Stimulated activated naive B cell treated with anti-CD40 and anti-IgM and Interleukin-4, amounts not matched to agents 10 μg/mL and 1 μg/mL and 100 μg/mL, for 72 hours (primary cell): ENCODE measurements around the gene PPIL4.
A peak's percentile ranks its signal among the peaks of the same experiment; 100 is the strongest.

ENCODE experiments used
- ATAC-seq, 2 donors: fragments of 150-1000 bp; cut with Tn5 transposase; replicated peaks; 2 replicates each; pipeline ENCODE4 v1.10.0; 2021; ENCODE audit warnings: moderate library complexity in 1 of 2
- DNase-seq: peaks from one replicate; pipeline ENCODE4 v3.0.0; 2021
- H3K27ac Mint-ChIP-seq: one replicate; pipeline ENCODE4 v1.8.0; 2022; ENCODE audit warnings: mild to moderate bottlenecking, mixed read lengths
- H3K27me3 Mint-ChIP-seq, 2 donors: one replicate each; pipeline ENCODE4 v1.8.0; 2022; ENCODE audit warnings: mixed read lengths in 2 of 2
- H3K36me3 Mint-ChIP-seq, 2 donors: one replicate each; pipeline ENCODE4 v1.8.0; 2022; ENCODE audit warnings: mixed read lengths in 2 of 2, mild to moderate bottlenecking in 1 of 2
- H3K4me1 Mint-ChIP-seq, 2 donors: one replicate each; pipeline ENCODE4 v1.8.0; 2022; ENCODE audit warnings: mixed read lengths in 2 of 2, mild to moderate bottlenecking in 1 of 2
- H3K4me3 Mint-ChIP-seq, 2 donors: one replicate each; pipeline ENCODE4 v1.8.0; 2022; ENCODE audit warnings: mild to moderate bottlenecking in 2 of 2, mixed read lengths in 2 of 2, moderate library complexity in 1 of 2
- H3K9me3 Mint-ChIP-seq, 2 donors: one replicate each; pipeline ENCODE4 v1.8.0; 2022; ENCODE audit warnings: mixed read lengths in 2 of 2, mild to moderate bottlenecking in 1 of 2

PPIL4 gene

DNA sequence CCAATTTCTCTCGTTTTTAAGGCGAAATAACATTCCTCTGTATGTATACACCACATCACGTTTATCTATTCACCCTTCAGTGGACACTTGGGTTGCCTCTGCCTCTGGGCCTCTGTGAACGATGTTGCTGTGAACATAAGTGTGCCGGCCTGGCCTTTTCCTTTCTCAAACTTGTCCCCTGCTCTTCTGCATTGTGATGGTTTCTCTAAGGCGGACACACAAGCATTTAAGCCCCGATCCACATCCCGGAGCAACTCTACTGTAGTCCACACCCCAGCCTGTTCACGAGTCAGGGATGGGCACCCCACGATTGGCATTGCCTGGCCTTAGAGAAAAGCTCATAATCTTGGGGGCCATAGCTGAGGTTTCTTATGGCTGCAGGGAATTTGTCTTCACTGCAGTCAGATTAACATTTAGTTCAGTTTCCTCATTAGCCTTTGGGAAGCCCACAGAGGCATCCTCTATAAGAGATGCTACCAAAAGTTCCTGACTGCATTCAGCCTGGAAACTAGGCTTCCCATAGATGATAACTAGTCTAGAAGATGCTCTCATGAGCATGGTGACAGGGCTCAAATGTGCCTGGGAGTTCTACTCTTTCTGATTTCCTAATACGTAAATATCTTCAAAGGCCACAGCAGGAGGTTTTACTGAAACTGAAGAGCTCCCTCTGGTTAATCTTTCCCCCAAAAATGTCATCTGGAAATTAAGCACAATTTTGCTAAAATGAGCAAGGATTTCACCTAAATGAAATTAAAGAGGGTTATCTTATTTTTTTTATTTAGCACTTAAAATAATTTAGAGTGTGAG is 61.8 kb downstream of the PPIL4 start:
- ATAC-seq (no peak), DNase-seq (no peak)
- Mint-ChIP-seq H3K4me1 (peaks cover 58 to 91% of the 10 kb centered on the region in 2 donors), H3K4me3 (peak overlapping the region; percentile 91), H3K9me3 (peaks cover 0 to 3% of the 10 kb centered on the region in 2 donors), H3K36me3 (peaks cover 14 to 16% of the 10 kb centered on the region in 2 donors), H3K27me3 (no peaks in the 10 kb centered on the region), H3K27ac (peak overlapping the region; percentile 98)

DNA sequence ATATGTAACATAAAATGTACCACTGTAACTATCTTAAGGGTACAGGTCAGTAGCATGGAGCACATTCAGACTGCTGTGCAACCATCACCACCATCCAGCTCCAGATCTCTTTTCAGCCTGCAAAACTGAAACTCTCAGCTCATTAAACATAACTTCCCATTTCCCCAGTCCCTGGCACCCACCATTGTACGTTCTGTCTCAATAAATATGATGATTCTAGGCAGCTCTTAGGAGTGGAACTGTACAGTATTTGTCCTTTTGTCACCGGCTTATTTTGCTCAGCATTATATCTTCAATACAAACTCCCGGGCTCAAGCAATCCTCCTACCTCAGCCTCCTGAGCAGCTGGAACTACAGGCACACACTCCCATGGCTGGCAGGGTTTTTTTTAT is 62.5 kb downstream of the PPIL4 start:
- peak overlapping the region; percentile 98 for H3K27ac Mint-ChIP-seq
- H3K36me3 Mint-ChIP-seq: peaks cover 20 to 21% of the 10 kb centered on the region in 2 donors

DNA sequence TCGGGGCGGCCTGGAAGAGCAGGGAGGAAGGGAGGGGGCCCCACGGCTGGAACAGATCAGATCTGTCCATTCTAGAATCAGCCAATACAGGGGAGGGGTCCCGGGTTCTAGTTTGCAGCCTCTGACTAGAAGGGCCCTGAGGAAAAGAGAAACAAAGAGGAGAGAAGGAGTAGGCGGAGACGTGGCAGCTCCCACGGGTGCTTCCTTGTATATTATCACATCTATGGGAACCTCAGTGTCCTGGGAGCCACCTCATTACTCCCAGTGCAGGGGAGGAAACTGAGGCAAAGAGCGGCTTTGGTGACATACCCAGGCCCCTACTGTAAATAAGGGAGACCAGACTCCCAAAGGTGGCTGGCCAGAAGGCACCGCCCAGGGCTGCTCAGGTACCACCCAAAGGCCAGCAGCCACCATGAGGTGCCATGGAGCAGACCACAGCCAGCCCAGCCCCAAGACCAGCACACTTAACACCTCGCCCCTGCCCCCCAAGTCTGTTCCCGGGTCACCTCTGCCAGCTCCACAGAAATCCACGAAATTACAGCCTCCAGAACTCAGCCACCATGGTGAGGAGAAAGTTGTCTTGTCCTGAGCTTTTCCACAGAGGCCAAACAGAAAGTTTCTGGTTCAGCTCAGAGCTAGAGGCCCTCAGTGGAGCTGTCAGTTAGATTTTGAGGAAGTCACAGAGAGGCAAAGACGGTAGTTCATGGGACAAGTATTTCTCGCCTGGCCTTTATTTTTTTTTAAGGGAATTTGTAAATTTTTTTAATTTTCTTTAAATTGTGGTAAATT is 63.1 kb downstream of the PPIL4 start:
- peak in 1 of 2 donors; percentile 20 for ATAC-seq
- peak overlapping the region; percentile 99 for H3K27ac Mint-ChIP-seq
- H3K27me3 Mint-ChIP-seq: no peaks in the 10 kb centered on the region
- H3K36me3 Mint-ChIP-seq: peaks cover 20 to 21% of the 10 kb centered on the region in 2 donors
- no peak for DNase-seq
- peaks cover 57 to 88% of the 10 kb centered on the region in 2 donors for H3K4me1 Mint-ChIP-seq
- peaks cover 0 to 3% of the 10 kb centered on the region in 2 donors for H3K9me3 Mint-ChIP-seq
- H3K4me3 Mint-ChIP-seq: peak overlapping the region; percentile 91

More for the DNA sequence above, 62.5 kb downstream of the PPIL4 start:
- H3K9me3 Mint-ChIP-seq: peaks cover 0 to 3% of the 10 kb centered on the region in 2 donors
- DNase-seq: no peak
- peaks cover 57 to 91% of the 10 kb centered on the region in 2 donors for H3K4me1 Mint-ChIP-seq
- ATAC-seq: peak; percentile 8 to 14
- H3K4me3 Mint-ChIP-seq: peak overlapping the region; percentile 91
- no peaks in the 10 kb centered on the region for H3K27me3 Mint-ChIP-seq

DNA sequence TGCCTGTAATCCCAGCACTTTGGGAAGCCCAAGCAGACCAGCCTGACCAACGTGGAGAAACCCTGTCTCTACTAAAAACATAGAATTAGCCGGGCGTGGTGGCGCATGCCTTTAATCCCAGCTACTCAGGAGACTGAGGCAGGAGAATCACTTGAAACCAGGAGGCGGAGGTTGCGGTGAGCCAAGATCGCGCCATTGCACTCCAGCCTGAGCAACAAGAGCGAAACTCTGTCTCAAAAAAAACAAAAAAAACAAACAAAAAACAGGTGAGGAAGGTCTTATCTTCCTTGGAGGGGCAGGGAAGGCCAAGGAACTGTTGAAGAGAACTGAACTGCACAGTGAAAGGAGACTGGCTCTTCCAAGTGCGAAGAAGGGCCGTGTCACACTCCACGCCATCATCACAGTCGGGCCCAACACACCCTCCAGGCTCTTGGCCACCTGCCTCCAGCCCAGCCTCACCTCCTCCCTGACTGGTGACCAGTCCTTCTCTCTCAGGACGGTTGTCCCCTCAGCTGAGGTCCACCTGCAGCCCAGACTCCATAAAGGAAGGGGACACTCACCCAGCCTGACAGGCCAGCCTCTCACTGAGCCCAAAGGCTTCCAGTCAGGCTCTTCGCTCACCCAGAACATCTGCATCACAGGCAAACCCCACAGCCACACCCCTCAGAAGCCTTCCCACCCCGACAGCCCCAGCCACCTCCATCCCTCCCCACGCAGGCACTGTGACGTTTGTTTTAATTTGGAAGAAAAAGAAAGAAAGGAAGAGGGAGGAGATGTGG is 65.2 kb downstream of the PPIL4 start:
- no peak for DNase-seq

DNA sequence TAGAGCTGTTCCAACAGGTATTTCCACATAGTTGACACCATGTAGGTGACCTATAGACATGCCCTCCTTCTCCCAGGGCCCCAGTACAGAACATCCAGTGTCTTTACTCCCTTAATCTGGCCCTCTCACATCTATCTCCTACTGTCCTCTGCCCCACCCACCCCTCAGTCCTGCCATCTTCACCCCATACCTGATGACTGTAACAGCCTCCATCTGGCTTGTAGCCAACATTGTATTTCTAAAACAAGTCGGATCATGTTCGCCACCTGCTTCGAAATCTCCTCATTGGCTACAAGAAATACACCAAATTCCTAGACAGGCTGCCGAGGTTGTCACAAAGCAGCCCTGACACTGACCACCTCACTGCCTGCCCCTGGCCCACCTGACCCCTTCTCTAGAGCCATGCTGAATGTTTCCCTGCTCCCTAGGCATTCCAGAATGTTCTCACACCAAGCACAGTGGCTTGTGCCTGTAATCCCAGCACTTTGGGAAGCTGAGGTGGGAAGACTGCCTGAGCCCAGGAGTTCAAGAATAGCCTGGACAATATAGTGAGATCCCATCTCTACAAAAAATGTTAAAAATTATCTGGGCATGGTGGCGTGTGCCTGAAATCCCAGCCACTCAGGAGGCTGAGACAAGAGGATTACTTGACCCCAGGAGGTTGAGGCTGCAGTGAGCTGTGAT is 67.1 kb downstream of the PPIL4 start:
- DNase-seq: no peak
- peaks cover 28 to 32% of the 10 kb centered on the region in 2 donors for H3K36me3 Mint-ChIP-seq
- H3K4me3 Mint-ChIP-seq: peak overlapping the region in 1 of 2 donors; percentile 43
- no peak for ATAC-seq
- no peaks in the 10 kb centered on the region for H3K27me3 Mint-ChIP-seq
- H3K9me3 Mint-ChIP-seq: peaks cover 0 to 3% of the 10 kb centered on the region in 2 donors
- H3K27ac Mint-ChIP-seq: peak overlapping the region; percentile 77
- peaks cover 65 to 95% of the 10 kb centered on the region in 2 donors for H3K4me1 Mint-ChIP-seq

More for the DNA sequence above, 65.2 kb downstream of the PPIL4 start:
- peaks cover 64 to 93% of the 10 kb centered on the region in 2 donors for H3K4me1 Mint-ChIP-seq
- peak overlapping the region; percentile 91 for H3K4me3 Mint-ChIP-seq
- H3K36me3 Mint-ChIP-seq: peaks cover 27 to 29% of the 10 kb centered on the region in 2 donors
- ATAC-seq: peak in 1 of 2 donors; percentile 24
- H3K27me3 Mint-ChIP-seq: no peaks in the 10 kb centered on the region
- peak overlapping the region; percentile 99 for H3K27ac Mint-ChIP-seq
- peaks cover 0 to 3% of the 10 kb centered on the region in 2 donors for H3K9me3 Mint-ChIP-seq

DNA sequence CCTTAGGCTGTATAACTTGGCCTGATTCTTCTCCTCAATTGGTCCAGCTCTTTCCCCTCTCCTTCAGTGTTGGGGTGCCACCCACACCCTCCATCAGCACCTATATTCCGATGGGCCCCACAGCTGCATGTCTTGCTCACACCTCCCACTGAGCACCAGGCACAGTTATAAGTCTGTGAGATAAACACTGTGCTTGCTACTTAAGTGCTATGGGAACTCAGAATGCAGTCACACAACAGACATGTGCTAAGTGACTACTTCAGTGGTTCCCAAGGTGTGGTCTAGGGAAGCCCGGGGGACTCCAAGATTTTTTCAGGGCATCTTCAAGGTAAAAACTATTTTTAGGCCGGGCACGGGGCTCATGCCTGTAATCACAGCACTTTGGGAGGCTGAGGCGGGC is 68.3 kb downstream of the PPIL4 start:
- Mint-ChIP-seq H3K27ac (peak overlapping the region; percentile 63), H3K27me3 (no peaks in the 10 kb centered on the region), H3K4me3 (peak overlapping the region in 1 of 2 donors; percentile 27), H3K4me1 (peaks cover 66 to 95% of the 10 kb centered on the region in 2 donors), H3K36me3 (peaks cover 32 to 37% of the 10 kb centered on the region in 2 donors), H3K9me3 (peaks cover 0 to 3% of the 10 kb centered on the region in 2 donors)
- DNase-seq (no peak), ATAC-seq (no peak)

DNA sequence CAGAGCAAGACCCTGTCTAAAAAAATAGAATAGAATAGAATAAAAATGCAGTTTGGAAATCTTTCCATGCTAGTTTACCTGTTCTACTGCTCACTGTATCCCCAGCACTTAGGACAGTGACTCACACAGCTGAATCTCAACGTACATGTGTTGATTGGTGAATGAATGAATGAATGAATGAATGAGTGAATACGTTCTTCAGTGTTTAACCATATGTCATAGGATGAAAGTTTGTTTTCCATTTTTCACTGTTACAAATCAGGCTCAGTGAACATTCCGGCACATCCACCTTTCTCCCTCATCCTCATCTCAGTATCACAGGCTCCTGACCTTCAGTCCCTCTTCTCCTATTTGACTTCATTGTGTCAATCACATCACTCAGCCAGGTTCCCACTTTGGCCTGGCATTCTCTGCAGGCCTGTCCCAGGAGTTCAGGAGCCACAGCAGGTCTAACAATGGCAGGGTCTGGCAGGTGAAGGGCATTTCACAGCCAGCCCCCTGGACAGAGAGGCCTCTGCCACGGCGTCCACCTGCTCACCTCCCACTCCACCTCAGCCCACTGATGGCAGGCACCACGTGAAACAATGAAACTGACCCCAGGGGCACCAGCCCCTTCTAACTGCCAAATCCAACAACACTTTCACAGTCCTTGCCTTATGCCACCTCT is 68.9 kb downstream of the PPIL4 start:
- H3K4me3 Mint-ChIP-seq: peak overlapping the region in 1 of 2 donors; percentile 44
- H3K4me1 Mint-ChIP-seq: peaks cover 66 to 95% of the 10 kb centered on the region in 2 donors
- no peaks in the 10 kb centered on the region for H3K27me3 Mint-ChIP-seq
- peak overlapping the region; percentile 63 for H3K27ac Mint-ChIP-seq
- H3K36me3 Mint-ChIP-seq: peaks cover 29 to 38% of the 10 kb centered on the region in 2 donors
- ATAC-seq: no peak
- DNase-seq: no peak
- H3K9me3 Mint-ChIP-seq: peaks cover 0 to 3% of the 10 kb centered on the region in 2 donors

DNA sequence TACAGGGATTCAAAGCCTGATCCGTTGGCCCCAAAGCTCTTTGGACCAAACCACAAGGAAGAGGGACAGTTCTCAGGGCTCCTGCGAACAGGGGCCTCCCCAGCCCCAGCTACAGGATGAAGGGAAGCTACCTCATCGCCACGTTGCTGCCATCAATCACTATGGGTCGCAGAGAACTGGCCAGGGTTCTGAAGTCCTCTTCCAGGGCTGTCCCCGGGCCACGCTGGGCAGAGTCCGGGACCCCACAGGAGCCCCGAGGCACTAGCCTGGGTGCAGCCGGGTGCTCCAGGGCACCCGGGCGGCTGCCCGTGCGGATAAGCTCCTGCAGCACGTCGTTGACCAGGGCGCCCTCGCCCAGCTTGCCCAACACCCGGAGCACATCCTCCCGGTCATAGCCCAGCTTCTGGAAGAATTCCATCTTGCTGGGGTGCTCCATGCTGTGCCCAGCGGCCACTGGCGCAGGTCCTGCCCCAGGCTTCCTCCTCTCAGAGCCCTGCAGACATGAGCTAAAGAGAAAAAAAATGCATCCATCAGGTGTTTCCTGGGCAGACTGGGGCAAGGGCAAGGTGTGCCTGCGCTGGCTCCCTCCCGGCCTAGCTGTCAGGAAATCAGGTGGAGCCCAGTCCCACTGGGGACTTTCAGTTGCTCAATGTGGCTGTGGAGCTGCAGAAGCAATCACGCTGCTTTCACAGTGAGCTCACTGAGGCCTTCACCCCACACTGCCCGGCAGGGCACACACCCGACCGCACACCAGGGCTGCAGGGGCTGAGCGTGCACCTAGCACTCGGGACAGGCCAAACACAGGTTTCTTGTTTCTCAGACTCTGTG is 71.5 kb downstream of the PPIL4 start:
- peak overlapping the region; percentile 81 for H3K27ac Mint-ChIP-seq
- peak in 1 of 2 donors; percentile 16 for ATAC-seq
- no peaks in the 10 kb centered on the region for H3K27me3 Mint-ChIP-seq
- no peak for DNase-seq
- H3K4me3 Mint-ChIP-seq: peak overlapping the region; percentile 59 to 61
- peaks cover 65 to 90% of the 10 kb centered on the region in 2 donors for H3K4me1 Mint-ChIP-seq
- H3K9me3 Mint-ChIP-seq: peaks cover 0 to 2% of the 10 kb centered on the region in 2 donors
- H3K36me3 Mint-ChIP-seq: peaks cover 33 to 39% of the 10 kb centered on the region in 2 donors

DNA sequence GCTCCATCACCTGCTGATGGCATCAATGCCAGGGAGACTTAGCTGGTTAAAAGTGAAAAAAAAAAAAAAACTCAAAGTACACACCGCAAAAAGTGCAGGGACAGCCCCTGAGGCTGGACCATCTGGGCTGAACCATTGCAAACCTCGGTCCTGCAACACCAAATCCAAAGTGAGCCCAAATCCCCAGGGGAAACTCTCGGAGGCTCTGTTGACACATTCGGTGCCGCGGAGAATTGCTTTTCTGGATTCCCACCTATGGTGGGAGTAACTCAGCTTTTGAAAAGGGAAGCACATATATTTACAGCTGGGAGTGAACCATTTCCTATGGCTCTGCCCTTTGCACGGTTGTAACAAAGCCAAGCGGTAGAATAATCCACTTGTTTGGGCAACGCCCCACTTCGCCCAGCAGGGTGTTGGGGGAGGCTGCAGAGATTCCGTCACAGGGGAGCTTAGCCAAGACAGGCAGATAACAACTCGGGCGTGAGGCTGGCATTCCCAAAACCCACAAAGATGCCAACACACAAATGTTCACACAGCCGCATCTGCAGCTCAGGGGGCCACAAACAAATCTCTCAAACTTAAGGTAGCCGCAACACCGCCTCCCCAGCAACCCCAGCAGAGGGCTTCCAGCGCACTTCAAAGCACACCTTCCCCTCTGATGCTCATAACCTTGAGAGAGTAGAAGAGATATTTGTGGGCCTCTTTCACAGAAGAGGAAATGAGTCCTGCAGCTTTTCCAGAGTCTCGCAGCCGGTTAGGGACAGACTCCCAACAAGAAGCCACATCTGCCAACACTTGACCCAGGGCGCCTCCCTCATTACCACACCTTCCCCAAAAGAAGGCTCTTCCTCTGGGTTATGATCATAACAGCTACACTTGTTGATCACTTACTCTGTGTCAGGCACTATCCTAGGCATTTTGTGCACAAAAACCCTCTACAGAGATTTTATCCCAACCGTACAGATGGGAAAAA is 72.5 kb downstream of the PPIL4 start:
- Mint-ChIP-seq H3K4me1 (peaks cover 66 to 90% of the 10 kb centered on the region in 2 donors), H3K9me3 (peaks cover 0 to 2% of the 10 kb centered on the region in 2 donors), H3K4me3 (peak overlapping the region; percentile 63 to 72), H3K27me3 (no peaks in the 10 kb centered on the region), H3K36me3 (peaks cover 30 to 38% of the 10 kb centered on the region in 2 donors), H3K27ac (peak overlapping the region; percentile 81)
- DNase-seq: peak; percentile 63
- ATAC-seq: peak; percentile 48 to 54

DNA sequence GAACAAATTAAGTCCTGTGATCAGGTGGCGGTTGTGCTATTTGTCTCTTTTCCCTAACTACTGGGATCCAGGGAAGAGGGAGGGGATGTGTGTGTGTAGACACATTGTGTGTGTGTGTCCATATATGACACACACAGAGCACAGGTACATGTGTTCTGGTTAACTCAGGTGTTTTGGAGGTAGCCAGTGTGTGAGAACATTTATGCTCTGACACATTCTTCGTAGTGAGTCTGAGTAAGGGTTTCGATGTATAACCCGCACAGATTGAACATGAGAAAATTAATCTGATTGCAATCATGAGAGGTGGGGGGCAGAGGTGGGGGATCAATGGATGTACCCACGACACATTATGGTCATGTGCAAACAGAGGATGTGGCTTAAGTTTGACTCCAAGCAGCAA is 73.6 kb downstream of the PPIL4 start:
- H3K4me1 Mint-ChIP-seq: peaks cover 72 to 93% of the 10 kb centered on the region in 2 donors
- H3K27me3 Mint-ChIP-seq: no peaks in the 10 kb centered on the region

DNA sequence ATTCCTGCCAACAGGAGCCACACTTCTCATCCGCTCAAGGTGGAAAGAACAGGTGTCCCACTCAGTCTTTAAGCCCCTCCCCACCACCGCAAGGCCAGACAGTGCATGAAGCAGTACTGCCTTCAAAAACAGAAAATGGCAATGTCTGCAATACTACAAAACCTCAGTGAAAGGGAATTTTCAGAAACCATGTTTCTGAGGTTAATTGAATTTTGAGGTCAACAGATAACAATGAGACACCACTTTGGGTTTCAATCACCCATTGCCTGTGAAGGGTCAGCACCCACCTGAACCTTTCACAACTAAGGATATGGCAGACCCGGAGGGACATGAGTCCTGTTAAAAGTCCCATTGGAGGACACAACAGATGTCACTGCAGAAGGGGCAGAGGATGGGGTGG is 74.0 kb downstream of the PPIL4 start:
- peaks cover 69 to 93% of the 10 kb centered on the region in 2 donors for H3K4me1 Mint-ChIP-seq
- H3K9me3 Mint-ChIP-seq: peaks cover 0 to 2% of the 10 kb centered on the region in 2 donors
- H3K36me3 Mint-ChIP-seq: peaks cover 23 to 31% of the 10 kb centered on the region in 2 donors
- peak overlapping the region; percentile 4 to 54 for H3K4me3 Mint-ChIP-seq
- peak; percentile 38 to 43 for ATAC-seq
- H3K27me3 Mint-ChIP-seq: no peaks in the 10 kb centered on the region
- no peak overlapping the region for H3K27ac Mint-ChIP-seq
- no peak for DNase-seq

More for the DNA sequence above, 73.6 kb downstream of the PPIL4 start:
- peak overlapping the region; percentile 4 to 54 for H3K4me3 Mint-ChIP-seq
- ATAC-seq: no peak
- no peak overlapping the region for H3K27ac Mint-ChIP-seq
- H3K36me3 Mint-ChIP-seq: peaks cover 26 to 35% of the 10 kb centered on the region in 2 donors
- peaks cover 0 to 2% of the 10 kb centered on the region in 2 donors for H3K9me3 Mint-ChIP-seq
- no peak for DNase-seq
